Measurements from ENCODE around the gene CAPRIN2. TPM values are rescaled to one million over a fixed set of nuclear protein-coding genes. Genes with fewer than 3 reads are reported as not detected.
A peak's percentile ranks its signal among the peaks of the same experiment; 100 is the strongest.

Gene CAPRIN2
- total and polyA plus RNA-seq, 2 of the 8 experiments (the other 6 are each of a cell fraction or from before 2014, with no cell fraction given) = 24.8 to 52.0 TPM

- TF ChIP-seq TAF1 (IDR thresholded peaks at IDR 0.05; ENCODE audit: low read depth, low read length) (peak; percentile 73; the same call in 1 of the 2 replicates), RAD21 (IDR thresholded peaks at IDR 0.05 in 1 of 2, conservative IDR thresholded peaks at IDR 0.05 in 1 of 2; ENCODE audit: low read depth in 2 of 2, low read length in 2 of 2) (peak; percentile 62 to 69), ATF3 (IDR thresholded peaks at IDR 0.05; ENCODE audit: insufficient read depth, low read depth, low read length) (no peak), CBX5 (IDR thresholded peaks at IDR 0.05; ENCODE audit: low read depth, low read length) (no peak), POLR2A (IDR thresholded peaks at IDR 0.05; ENCODE audit: control extremely low read depth in 1 of 2, low read depth in 2 of 2, low read length in 2 of 2) (peak in 1 of 2 experiments; percentile 48; a peak in 1 of 3 replicates), HDAC6 (IDR thresholded peaks at IDR 0.05; ENCODE audit: low read depth, low read length) (no peak), TEAD4 (IDR thresholded peaks at IDR 0.05; ENCODE audit: low read depth, low read length) (no peak), CHD1 (IDR thresholded peaks at IDR 0.05; ENCODE audit: low read depth, low read length) (no peak), HDAC2 (IDR thresholded peaks at IDR 0.05; ENCODE audit: borderline replicate concordance in 1 of 2, low read depth in 2 of 2, low read length in 2 of 2) (0 out of 4 replicates have a peak, but pooled peaks of 1 of the 2 experiments have one; percentile 46), RBBP5 (IDR thresholded peaks at IDR 0.05; ENCODE audit: borderline replicate concordance, low read depth, low read length) (0 out of 2 replicates have a peak, but pooled peaks have one; percentile 26), SUZ12 (IDR thresholded peaks at IDR 0.05; ENCODE audit: low read length) (no peak), SP4 (IDR thresholded peaks at IDR 0.05; ENCODE audit: low read length) (no peak), MAX (IDR thresholded peaks at IDR 0.05) (peak; percentile 81), SRF (IDR thresholded peaks at IDR 0.05; ENCODE audit: low read depth, low read length) (no peak), EGR1 (IDR thresholded peaks at IDR 0.05; ENCODE audit: borderline replicate concordance, low read depth, low read length) (peak; percentile 40; the same call in 1 of the 2 replicates), KDM4A (IDR thresholded peaks at IDR 0.05; ENCODE audit: low read depth, low read length, severe bottlenecking) (peak; percentile 73), SP2 (IDR thresholded peaks at IDR 0.05; ENCODE audit: low read length) (no peak), NRF1 (IDR thresholded peaks at IDR 0.05; ENCODE audit: low read depth, low read length) (no peak)
These were observed at the start of gene CAPRIN2 (continued) for GRCh38 chr12:30754750-30755394.

Data from H1 (cell line).